ENCODE measurements around the gene MRI1. TPM values are rescaled to one million over a fixed set of nuclear protein-coding genes. Genes with fewer than 3 reads are reported as not detected.
"Not testable (repeated sequence)": the region's sequence is repeated elsewhere in the genome, so short reads cannot be mapped to it uniquely, and the experiment has no call there.

The MRI1 gene
- total RNA-seq, 1 donor from 2014 or later: 32.6 TPM

DNA sequence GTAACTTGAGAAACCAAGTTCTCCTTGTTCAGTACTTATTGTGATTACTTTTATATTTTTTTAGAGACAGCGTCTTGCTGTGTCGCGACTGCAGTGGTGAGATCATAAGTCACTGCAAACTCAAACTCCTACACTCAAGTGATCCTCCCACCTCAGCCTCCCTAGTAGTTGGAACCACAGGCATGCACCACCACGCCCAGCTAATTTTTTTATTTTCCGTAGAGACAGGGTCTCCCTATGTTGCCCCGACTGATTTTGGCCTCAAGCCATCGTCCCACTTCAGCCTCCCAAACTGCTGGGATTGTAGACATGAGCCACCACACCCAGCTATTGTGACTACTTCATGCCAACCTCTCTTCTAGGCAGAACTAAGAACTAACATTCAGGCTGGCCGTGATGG is 18.2 kb downstream of the MRI1 start:
- Histone ChIP-seq H3K4me3 (ENCODE audit: low read depth, low read length) (no peak overlapping the region), H3K27me3 (ENCODE audit: control insufficient read depth, insufficient read depth, low read length) (no peaks in the 10 kb centered on the region), H3K36me3 (ENCODE audit: control insufficient read depth, insufficient read depth, low read length) (no peaks in the 10 kb centered on the region)
- TF ChIP-seq, protein P1, sequence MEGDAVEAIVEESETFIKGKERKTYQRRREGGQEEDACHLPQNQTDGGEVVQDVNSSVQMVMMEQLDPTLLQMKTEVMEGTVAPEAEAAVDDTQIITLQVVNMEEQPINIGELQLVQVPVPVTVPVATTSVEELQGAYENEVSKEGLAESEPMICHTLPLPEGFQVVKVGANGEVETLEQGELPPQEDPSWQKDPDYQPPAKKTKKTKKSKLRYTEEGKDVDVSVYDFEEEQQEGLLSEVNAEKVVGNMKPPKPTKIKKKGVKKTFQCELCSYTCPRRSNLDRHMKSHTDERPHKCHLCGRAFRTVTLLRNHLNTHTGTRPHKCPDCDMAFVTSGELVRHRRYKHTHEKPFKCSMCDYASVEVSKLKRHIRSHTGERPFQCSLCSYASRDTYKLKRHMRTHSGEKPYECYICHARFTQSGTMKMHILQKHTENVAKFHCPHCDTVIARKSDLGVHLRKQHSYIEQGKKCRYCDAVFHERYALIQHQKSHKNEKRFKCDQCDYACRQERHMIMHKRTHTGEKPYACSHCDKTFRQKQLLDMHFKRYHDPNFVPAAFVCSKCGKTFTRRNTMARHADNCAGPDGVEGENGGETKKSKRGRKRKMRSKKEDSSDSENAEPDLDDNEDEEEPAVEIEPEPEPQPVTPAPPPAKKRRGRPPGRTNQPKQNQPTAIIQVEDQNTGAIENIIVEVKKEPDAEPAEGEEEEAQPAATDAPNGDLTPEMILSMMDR (IDR thresholded peaks at IDR 0.05; ENCODE audit: insufficient read depth, low read length, poor library complexity, severe bottlenecking): no peak
- no peak for DNase-seq (ENCODE audit: low read depth)

GRCh38 chr19:13783565-13784500 is 19.5 kb downstream of the MRI1 start:
- Histone ChIP-seq H3K27me3 (ENCODE audit: control insufficient read depth, insufficient read depth, low read length) (no peaks in the 10 kb centered on the region), H3K4me3 (ENCODE audit: low read depth, low read length) (no peak overlapping the region), H3K36me3 (ENCODE audit: control insufficient read depth, insufficient read depth, low read length) (no peaks in the 10 kb centered on the region)
- DNase-seq (ENCODE audit: low read depth): no peak
- TF ChIP-seq, protein P1 (IDR thresholded peaks at IDR 0.05; ENCODE audit: insufficient read depth, low read length, poor library complexity, severe bottlenecking): no peak

DNA sequence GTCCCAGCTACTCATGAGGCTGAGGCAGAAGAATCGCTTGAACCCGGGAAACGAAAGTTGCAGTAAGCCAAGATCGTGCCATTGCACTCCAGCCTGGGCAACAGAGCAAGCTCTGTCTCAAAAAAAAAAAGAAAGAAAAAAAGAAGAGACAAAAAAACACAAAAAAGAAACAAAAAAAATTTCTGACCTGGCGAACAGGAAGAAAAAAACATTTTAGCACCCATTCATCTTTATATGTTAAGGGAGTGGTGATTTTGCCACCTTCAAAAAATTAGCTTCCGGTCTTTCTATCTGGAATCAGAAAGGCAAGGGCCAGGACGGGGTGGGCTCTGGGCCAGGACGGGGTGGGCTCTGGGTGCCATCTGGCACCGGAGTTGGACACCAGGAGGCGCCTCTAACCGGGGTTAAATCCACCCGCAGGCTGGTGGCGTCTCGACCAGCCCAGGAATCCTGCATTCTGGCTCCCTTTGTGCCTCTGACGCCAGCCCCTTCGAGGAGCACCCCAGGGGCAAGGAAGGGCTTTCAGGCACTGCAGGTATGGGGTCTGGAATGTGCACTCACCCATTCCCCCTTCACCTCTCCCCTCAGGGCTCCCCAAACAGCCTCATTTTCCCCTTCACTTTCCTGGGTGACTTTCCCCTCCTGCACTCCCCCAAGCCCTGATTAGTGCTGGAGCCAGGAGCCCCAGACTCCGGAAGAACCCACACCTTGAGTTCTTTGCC is 20.6 kb downstream of the MRI1 start:
- Histone ChIP-seq H3K27me3 (ENCODE audit: control insufficient read depth, insufficient read depth, low read length) (no peaks in the 10 kb centered on the region), H3K4me3 (ENCODE audit: low read depth, low read length) (no peak overlapping the region), H3K36me3 (ENCODE audit: control insufficient read depth, insufficient read depth, low read length) (no peaks in the 10 kb centered on the region)
- TF ChIP-seq, protein P1 (IDR thresholded peaks at IDR 0.05; ENCODE audit: insufficient read depth, low read length, poor library complexity, severe bottlenecking): peak; percentile 79
- DNase-seq (ENCODE audit: low read depth): no peak

- Histone ChIP-seq H3K27me3 (ENCODE audit: control insufficient read depth, insufficient read depth, low read length) (no peaks in the 10 kb centered on the region), H3K36me3 (ENCODE audit: control insufficient read depth, insufficient read depth, low read length) (no peaks in the 10 kb centered on the region), H3K4me3 (ENCODE audit: low read depth, low read length) (no peak overlapping the region)
- DNase-seq (ENCODE audit: low read depth): no peak
- TF ChIP-seq, protein P1 (IDR thresholded peaks at IDR 0.05; ENCODE audit: insufficient read depth, low read length, poor library complexity, severe bottlenecking): no peak
These were observed 24.7 kb downstream of the MRI1 start for GRCh38 chr19:13788991-13789390.

GRCh38 chr19:13790354-13790753 is 26.0 kb downstream of the MRI1 start:
- Histone ChIP-seq H3K27me3 (ENCODE audit: control insufficient read depth, insufficient read depth, low read length) (no peaks in the 10 kb centered on the region), H3K36me3 (ENCODE audit: control insufficient read depth, insufficient read depth, low read length) (no peaks in the 10 kb centered on the region), H3K4me3 (ENCODE audit: low read depth, low read length) (no peak overlapping the region)
- TF ChIP-seq, protein P1 (IDR thresholded peaks at IDR 0.05; ENCODE audit: insufficient read depth, low read length, poor library complexity, severe bottlenecking): no peak
- DNase-seq (ENCODE audit: low read depth): no peak

GRCh38 chr19:13793317-13793716 is 29.0 kb downstream of the MRI1 start:
- not testable (repeated sequence) for H3K36me3 ChIP-seq (ENCODE audit: control insufficient read depth, insufficient read depth, low read length); H3K4me3 ChIP-seq (ENCODE audit: low read depth, low read length); H3K27me3 ChIP-seq (ENCODE audit: control insufficient read depth, insufficient read depth, low read length); DNase-seq (ENCODE audit: low read depth)

Measured in kidney epithelial cell (primary cell).